ENCODE data around the gene PIMREG. TPM values are rescaled to one million over a fixed set of nuclear protein-coding genes. Genes with fewer than 3 reads are reported as not detected.

The PIMREG gene
- total RNA-seq, 1 experiment from 2014 or later, result 93.6 TPM

GRCh38 chr17:6427279-6427781 lies 16.9 kb upstream of the PIMREG start:
- DNase-seq, result no peak
- no peak overlapping the region for H3K4me3 ChIP-seq (ENCODE audit: insufficient read depth, low read depth, low read length)

GRCh38 chr17:6428207-6428965 lies 15.9 kb upstream of the PIMREG start:
- no peak for DNase-seq
- no peaks in the 10 kb centered on the region for H3K36me3 ChIP-seq (replicated peaks; ENCODE audit: control insufficient read depth, insufficient read depth, low read length)

More at GRCh38 chr17:6427279-6427781, 16.9 kb upstream of the PIMREG start:
- H3K36me3 ChIP-seq (replicated peaks; ENCODE audit: control insufficient read depth, insufficient read depth, low read length), result no peaks in the 10 kb centered on the region
- no peaks in the 10 kb centered on the region for H3K27me3 ChIP-seq (ENCODE audit: control insufficient read depth, insufficient read depth, low read length)

GRCh38 chr17:6429266-6429665 lies 15.0 kb upstream of the PIMREG start:
- no peak for DNase-seq
- no peaks in the 10 kb centered on the region for H3K36me3 ChIP-seq (replicated peaks; ENCODE audit: control insufficient read depth, insufficient read depth, low read length)
- no peak overlapping the region for H3K4me3 ChIP-seq (ENCODE audit: insufficient read depth, low read depth, low read length)
- H3K27me3 ChIP-seq (ENCODE audit: control insufficient read depth, insufficient read depth, low read length), result no peaks in the 10 kb centered on the region

More at GRCh38 chr17:6428207-6428965, 15.9 kb upstream of the PIMREG start:
- Histone ChIP-seq H3K27me3 (ENCODE audit: control insufficient read depth, insufficient read depth, low read length) (no peaks in the 10 kb centered on the region), H3K4me3 (ENCODE audit: insufficient read depth, low read depth, low read length) (no peak overlapping the region)

- H3K36me3 ChIP-seq (replicated peaks; ENCODE audit: control insufficient read depth, insufficient read depth, low read length), result no peaks in the 10 kb centered on the region
- no peak for DNase-seq
- H3K27me3 ChIP-seq (ENCODE audit: control insufficient read depth, insufficient read depth, low read length), result no peaks in the 10 kb centered on the region
- H3K4me3 ChIP-seq (ENCODE audit: insufficient read depth, low read depth, low read length), result no peak overlapping the region
These were observed 13.5 kb upstream of the PIMREG start for GRCh38 chr17:6430769-6431168.

GRCh38 chr17:6435051-6435450 lies 9.2 kb upstream of the PIMREG start, which contains the start of gene AIPL1:
TSS of gene AIPL1 (minus strand) at chr17:6435121. CDS start at chr17:6435104, 17 bp downstream.
- peak; percentile 69 for DNase-seq
- Histone ChIP-seq H3K4me3 (ENCODE audit: insufficient read depth, low read depth, low read length) (no peak within 1 kb of the TSS), H3K36me3 (replicated peaks; ENCODE audit: control insufficient read depth, insufficient read depth, low read length) (no peaks in the 10 kb centered on the region), H3K27me3 (ENCODE audit: control insufficient read depth, insufficient read depth, low read length) (no peaks in the 10 kb centered on the region)

GRCh38 chr17:6435968-6436367 lies 8.3 kb upstream of the PIMREG start:
- Histone ChIP-seq H3K27me3 (ENCODE audit: control insufficient read depth, insufficient read depth, low read length) (no peaks in the 10 kb centered on the region), H3K36me3 (replicated peaks; ENCODE audit: control insufficient read depth, insufficient read depth, low read length) (no peaks in the 10 kb centered on the region), H3K4me3 (ENCODE audit: insufficient read depth, low read depth, low read length) (no peak overlapping the region)
- DNase-seq, result peak; percentile 90

- H3K4me3 ChIP-seq (ENCODE audit: insufficient read depth, low read depth, low read length), result no peak overlapping the region
- no peaks in the 10 kb centered on the region for H3K27me3 ChIP-seq (ENCODE audit: control insufficient read depth, insufficient read depth, low read length)
- DNase-seq, result no peak
- no peaks in the 10 kb centered on the region for H3K36me3 ChIP-seq (replicated peaks; ENCODE audit: control insufficient read depth, insufficient read depth, low read length)
These were observed 6.8 kb upstream of the PIMREG start for GRCh38 chr17:6437466-6437865.

- Histone ChIP-seq H3K4me3 (ENCODE audit: insufficient read depth, low read depth, low read length) (no peak overlapping the region), H3K36me3 (replicated peaks; ENCODE audit: control insufficient read depth, insufficient read depth, low read length) (no peaks in the 10 kb centered on the region), H3K27me3 (ENCODE audit: control insufficient read depth, insufficient read depth, low read length) (no peaks in the 10 kb centered on the region)
- DNase-seq, result no peak
These were observed 6.3 kb upstream of the PIMREG start for GRCh38 chr17:6437956-6438355.

- H3K27me3 ChIP-seq (ENCODE audit: control insufficient read depth, insufficient read depth, low read length), result no peaks in the 10 kb centered on the region
- H3K36me3 ChIP-seq (replicated peaks; ENCODE audit: control insufficient read depth, insufficient read depth, low read length), result no peaks in the 10 kb centered on the region
- no peak for DNase-seq
- no peak overlapping the region for H3K4me3 ChIP-seq (ENCODE audit: insufficient read depth, low read depth, low read length)
These were observed 4.3 kb upstream of the PIMREG start for GRCh38 chr17:6439951-6440350.

GRCh38 chr17:6442775-6443174 lies 1.5 kb upstream of the PIMREG start:
- Histone ChIP-seq H3K4me3 (ENCODE audit: insufficient read depth, low read depth, low read length) (no peak overlapping the region), H3K36me3 (replicated peaks; ENCODE audit: control insufficient read depth, insufficient read depth, low read length) (peaks cover 15% of the 10 kb centered on the region), H3K27me3 (ENCODE audit: control insufficient read depth, insufficient read depth, low read length) (no peaks in the 10 kb centered on the region)
- DNase-seq, result no peak

- peak overlapping the region; percentile 79 for H3K4me3 ChIP-seq (ENCODE audit: insufficient read depth, low read depth, low read length)
- H3K36me3 ChIP-seq (replicated peaks; ENCODE audit: control insufficient read depth, insufficient read depth, low read length), result peaks cover 28% of the 10 kb centered on the region
- peak; percentile 62 for DNase-seq
- no peaks in the 10 kb centered on the region for H3K27me3 ChIP-seq (ENCODE audit: control insufficient read depth, insufficient read depth, low read length)
These were observed 498 bp downstream of the PIMREG start for GRCh38 chr17:6444571-6445335.

GRCh38 chr17:6446516-6447100 lies 2.4 kb downstream of the PIMREG start:
- peaks cover 32% of the 10 kb centered on the region for H3K36me3 ChIP-seq (replicated peaks; ENCODE audit: control insufficient read depth, insufficient read depth, low read length)
- no peak for DNase-seq
- H3K27me3 ChIP-seq (ENCODE audit: control insufficient read depth, insufficient read depth, low read length), result no peaks in the 10 kb centered on the region
- no peak overlapping the region for H3K4me3 ChIP-seq (ENCODE audit: insufficient read depth, low read depth, low read length)

GRCh38 chr17:6448473-6448872 lies 4.2 kb downstream of the PIMREG start:
- no peak for DNase-seq
- Histone ChIP-seq H3K27me3 (ENCODE audit: control insufficient read depth, insufficient read depth, low read length) (no peaks in the 10 kb centered on the region), H3K36me3 (replicated peaks; ENCODE audit: control insufficient read depth, insufficient read depth, low read length) (peaks cover 32% of the 10 kb centered on the region), H3K4me3 (ENCODE audit: insufficient read depth, low read depth, low read length) (no peak overlapping the region)

GRCh38 chr17:6449307-6449706 lies 5.1 kb downstream of the PIMREG start:
- DNase-seq, result no peak
- Histone ChIP-seq H3K36me3 (replicated peaks; ENCODE audit: control insufficient read depth, insufficient read depth, low read length) (peaks cover 32% of the 10 kb centered on the region), H3K4me3 (ENCODE audit: insufficient read depth, low read depth, low read length) (no peak overlapping the region), H3K27me3 (ENCODE audit: control insufficient read depth, insufficient read depth, low read length) (no peaks in the 10 kb centered on the region)

Measured in H7 (cell line).